Activated naive CD8-positive, alpha-beta T cell treated with anti-CD3 and anti-CD28 coated beads, Interleukin-2, amount 50 U/mL, for 16 hours (primary cell): Measurements from ENCODE around the gene L1TD1.
"Not testable (repeated sequence)": the region's sequence is repeated elsewhere in the genome, so short reads cannot be mapped to it uniquely, and the experiment has no call there.

Source experiments
- DNase-seq: peaks from one replicate; pipeline ENCODE4 v3.0.0-alpha.2; 2020; ENCODE audit warnings: low read depth, low spot score

L1TD1 gene, protein sequence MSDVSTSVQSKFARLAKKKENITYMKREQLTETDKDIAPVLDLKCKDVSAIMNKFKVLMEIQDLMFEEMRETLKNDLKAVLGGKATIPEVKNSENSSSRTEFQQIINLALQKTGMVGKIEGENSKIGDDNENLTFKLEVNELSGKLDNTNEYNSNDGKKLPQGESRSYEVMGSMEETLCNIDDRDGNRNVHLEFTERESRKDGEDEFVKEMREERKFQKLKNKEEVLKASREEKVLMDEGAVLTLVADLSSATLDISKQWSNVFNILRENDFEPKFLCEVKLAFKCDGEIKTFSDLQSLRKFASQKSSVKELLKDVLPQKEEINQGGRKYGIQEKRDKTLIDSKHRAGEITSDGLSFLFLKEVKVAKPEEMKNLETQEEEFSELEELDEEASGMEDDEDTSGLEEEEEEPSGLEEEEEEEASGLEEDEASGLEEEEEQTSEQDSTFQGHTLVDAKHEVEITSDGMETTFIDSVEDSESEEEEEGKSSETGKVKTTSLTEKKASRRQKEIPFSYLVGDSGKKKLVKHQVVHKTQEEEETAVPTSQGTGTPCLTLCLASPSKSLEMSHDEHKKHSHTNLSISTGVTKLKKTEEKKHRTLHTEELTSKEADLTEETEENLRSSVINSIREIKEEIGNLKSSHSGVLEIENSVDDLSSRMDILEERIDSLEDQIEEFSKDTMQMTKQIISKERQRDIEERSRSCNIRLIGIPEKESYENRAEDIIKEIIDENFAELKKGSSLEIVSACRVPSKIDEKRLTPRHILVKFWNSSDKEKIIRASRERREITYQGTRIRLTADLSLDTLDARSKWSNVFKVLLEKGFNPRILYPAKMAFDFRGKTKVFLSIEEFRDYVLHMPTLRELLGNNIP

DNA sequence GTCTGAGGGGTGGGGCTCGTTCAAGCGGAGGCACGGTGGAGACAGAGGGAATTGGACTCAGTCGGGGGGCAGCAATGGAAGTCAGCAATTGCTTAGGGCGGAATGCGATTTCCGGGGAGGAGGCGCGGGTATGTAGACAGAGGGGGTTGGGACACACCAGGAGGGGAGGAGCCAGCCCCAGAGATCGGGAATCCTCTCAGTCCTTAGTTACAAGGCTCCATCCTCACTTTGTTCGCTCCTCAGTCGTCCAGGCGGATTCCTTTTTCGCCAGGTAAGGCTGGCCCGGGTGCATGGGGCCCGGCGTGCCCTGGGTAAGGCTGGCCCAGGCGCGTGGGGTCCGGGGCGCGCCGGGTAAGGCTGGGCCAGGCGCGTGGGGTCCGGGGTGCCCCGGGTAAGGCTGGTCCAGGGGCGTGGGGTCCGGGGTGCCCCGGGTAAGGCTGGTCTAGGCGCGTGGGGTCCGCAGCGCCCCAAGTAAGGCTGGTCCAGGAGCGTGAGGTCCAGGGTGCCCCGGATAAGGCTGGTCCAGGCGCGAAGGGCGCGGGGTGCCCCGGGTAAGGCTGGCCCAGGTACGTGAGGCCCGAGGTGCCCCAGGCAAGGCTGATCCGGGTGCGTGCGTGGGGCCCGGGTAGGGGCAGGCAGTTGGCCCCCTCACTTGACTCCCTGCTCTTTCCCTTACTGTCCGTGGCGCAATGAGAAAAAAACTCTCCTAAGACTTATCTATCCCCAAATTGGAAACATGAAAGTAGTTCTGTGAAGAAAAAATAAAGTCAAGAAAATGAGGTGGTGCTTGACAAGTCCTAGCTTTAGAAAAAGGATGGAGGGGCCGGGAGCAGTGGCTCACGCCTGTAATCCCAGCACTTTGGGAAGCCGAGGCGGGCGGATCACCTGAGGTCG, at the start of gene L1TD1:
TSS of gene L1TD1 (plus strand) at position 199 of the 894 bp plus-strand sequence. CDS start 11,780 bp downstream, outside the sequence.
- no peak for DNase-seq

DNA sequence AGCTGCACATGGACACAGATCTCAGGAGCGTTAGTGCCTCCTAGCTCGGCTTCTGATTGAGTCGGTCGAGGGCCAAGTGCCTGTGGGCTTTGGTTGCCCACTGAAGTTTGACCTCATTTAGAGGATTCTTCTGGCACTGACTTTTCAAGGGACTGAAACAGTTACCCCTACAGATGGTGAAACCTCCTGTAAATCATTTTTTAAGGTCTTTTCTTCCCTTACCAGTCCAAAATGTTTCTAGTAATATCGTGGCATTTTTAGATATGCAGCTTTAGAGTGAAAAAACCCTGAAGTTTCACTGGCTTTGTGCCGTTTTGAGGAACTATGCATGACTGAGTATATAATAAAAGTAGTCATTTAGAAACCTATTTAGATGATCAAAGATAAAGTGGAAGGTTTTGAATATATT, 34.7 kb upstream of the L1TD1 start:
- no peak for DNase-seq

DNA sequence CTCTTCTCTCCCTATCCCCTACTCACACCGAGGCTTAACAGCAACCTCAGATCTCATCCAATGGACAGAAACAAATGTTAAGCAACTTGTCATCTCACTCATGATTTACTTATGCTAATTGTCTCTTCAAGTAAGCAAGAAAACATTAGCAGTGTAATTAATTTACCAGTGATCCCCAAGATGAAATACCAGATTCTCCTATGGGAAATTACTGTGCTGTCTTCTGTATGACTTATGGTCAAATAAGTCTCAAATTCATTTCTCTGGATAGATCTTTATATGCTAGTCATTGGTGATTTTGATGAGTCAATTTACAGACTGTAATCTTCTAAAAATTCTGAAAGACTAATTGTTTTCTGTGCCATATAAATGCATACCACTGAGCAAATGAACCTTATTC, 32.9 kb upstream of the L1TD1 start:
- no peak for DNase-seq

DNA sequence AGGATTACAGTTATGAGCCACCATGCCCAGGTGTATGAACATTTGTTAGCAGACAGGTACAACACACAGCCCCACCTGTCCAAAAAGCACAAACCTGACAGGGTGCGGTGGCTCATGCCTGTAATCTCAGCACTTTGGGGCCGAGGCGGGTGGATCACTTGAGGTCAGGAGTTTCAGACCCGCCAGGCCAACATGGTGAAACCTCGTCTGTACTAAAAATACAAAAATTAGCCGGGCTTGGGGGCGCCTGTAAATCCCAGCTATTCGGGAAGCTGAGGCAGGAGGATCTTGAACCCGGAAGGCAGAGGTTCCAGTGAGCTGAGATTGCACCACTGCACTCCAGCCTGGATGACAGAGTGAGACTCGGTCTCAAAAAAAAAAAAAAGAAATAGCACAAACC, 24.3 kb upstream of the L1TD1 start:
- DNase-seq, result not testable (repeated sequence)

DNA sequence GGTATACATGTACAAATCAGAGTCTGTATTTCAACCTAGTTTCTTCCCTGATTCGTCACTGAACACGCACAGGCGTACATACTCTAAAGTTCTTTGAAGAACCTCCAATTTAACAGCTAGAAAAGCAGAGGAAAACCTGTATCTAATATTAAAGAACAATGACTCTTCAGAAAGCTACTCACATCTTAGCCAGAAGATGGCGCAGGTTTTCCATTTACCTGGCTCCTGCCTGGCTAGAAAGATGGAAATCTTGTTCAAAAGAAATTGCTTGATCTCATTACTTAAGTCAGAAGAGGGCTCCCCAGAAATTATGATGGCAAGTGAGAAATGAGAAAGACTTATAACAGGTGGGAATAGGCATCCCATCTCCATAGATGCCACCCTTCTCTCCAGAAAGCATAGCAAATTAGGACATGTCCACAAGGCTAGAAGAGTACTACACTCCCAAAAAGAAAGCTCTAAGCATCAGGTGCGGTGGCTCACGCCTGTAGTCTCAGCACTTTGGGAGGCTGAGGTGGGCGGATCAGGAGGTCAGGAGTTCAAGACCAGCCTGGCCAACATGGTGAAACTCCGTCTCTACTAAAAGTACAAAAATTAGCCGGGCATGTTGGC, 19.0 kb upstream of the L1TD1 start:
- DNase-seq, result no peak

DNA sequence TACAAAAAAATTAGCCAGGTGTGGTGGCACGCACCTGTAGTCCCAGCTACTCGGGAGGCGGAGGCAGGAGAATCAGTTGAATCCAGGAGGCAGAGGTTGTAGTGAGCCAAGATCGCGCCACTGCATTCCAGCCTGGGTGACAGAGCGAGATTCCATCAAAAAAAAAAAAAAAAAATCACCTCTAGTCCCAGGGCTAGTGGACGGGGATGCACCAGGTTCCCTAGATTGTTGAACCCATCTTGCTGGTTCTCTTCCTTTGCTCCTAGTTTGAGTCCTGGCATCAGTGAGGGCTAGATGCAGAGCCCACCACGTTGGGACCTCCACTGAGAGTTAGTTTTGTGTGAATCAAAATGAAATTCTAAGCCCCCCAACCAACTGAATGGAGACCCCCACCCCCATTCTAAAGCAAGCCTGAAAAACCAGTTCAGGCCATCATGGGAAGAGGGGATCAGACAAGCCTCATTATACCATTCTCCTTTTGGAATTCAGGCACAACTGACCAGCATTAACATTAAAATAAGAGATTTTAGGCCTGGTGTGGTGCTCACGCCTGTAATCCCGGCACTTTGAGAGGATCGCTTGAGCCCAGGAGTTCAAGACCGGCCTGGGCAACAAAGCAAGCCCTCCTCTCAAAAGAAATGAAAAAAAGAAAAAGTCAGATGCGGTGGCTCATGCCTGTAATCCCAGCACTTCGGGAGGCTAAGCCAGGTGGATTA, 17.9 kb upstream of the L1TD1 start:
- no peak for DNase-seq

DNA sequence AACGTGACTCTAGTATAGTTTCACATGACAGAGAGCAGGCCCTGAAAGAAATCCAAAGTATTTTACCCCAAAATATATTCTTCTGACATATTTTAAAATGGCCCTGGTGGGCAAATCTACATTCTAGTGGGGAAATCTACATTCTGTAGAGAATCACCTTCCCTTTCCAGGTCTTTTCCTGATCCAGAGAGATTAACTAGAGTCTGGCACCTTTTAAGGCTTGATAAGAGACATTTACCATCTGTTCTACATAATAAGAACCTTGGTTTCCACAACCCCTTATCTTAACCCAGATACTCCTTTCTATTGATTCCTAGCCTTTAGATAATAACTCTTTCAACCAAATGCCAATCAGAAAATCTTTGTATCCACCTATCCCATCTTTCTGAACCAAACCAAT, 17.0 kb upstream of the L1TD1 start:
- DNase-seq, result no peak

DNA sequence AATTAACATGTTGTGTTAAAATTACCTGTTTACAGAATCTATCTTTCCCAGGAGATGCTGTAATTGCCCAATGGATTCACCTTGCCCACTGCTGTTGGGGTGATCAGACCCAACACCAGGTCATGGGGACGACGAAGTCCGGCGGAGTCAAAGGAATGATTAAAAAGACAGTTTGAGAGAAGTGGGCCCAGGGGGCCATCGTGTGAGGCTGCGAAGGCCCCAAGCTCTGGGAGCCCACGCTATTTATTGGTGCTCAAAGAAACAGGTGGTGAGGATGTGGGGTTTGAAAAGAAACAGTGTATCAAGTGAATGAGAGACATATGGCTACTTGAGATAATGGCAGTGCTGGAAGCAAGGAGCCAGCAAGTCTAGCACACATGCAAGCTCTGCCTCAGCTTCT, 16.3 kb upstream of the L1TD1 start:
- no peak for DNase-seq

DNA sequence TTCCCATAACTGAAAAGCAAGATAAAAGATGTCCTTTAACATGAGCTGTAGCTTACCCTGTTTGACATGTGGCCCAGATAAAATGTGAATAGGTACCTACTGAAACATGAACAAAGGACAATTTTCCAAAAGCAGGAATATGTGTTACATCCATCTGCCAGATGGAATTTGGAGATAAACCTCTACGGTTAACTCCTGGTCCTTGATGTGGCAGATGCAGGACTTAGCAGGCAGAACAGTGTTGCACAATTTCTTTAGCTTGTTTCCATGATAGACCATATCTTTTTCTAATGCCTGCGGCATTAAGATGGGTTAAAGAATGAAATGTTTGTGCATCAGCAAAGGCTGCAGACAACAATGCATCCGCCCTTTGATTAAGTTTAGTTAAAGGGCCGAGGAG, 14.6 kb upstream of the L1TD1 start:
- DNase-seq, result not testable (repeated sequence)

DNA sequence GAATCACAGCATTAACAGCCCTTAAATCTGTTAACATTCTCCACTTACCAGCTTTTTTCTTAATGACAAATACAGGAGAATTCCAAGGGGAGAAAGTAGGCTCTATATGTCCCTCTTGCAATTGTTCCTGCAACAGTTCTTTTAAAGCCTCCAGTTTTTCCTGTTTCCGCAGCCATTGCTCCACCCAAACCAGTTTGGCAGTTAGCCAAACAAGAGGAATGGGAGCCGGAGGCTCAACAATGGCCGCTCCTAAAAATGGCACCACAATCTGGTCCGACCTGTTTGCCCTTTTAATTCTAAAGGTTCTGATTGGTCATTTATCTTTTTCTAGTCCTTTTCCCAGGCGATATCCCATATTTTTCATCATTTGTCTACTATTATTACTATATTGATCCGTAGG, 14.0 kb upstream of the L1TD1 start:
- no peak for DNase-seq

DNA sequence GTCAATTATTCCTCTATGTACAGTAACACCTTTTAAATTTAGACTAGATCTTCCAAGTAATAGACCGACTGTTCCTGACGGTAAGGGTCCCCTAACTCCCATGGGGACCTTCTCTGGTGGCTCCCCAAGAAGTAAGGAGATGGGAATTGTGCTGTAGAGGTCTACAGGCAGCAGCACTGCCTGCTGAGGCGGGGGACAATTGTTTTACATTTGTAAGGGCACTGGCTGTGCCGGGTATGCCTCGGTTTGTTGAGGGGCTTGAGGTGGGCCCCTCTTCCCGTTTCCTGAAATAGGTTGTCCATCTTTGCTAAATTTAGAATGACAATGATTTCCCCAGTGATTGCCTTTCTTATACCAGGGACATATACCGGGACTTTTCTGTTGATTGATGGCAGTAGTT, 13.1 kb upstream of the L1TD1 start:
- no peak for DNase-seq

DNA sequence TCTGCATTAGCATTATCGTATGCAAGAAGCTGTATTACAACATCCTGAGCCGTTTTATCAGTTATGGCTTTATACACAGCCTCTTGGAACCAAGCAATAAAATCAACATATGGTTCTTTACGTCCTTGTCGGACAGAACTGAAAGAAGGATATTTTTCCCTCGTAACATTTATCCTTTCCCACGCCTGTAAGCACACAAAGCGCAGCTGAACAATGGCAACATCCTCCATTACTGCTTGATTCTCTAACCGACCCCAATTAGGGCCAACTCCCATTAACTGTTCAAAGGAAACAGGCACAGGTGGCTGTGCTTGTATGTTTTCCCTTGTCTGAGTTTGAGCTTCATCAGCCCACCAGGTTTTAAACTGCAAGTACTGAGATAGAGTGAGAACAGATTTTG, 12.5 kb upstream of the L1TD1 start:
- not testable (repeated sequence) for DNase-seq

DNA sequence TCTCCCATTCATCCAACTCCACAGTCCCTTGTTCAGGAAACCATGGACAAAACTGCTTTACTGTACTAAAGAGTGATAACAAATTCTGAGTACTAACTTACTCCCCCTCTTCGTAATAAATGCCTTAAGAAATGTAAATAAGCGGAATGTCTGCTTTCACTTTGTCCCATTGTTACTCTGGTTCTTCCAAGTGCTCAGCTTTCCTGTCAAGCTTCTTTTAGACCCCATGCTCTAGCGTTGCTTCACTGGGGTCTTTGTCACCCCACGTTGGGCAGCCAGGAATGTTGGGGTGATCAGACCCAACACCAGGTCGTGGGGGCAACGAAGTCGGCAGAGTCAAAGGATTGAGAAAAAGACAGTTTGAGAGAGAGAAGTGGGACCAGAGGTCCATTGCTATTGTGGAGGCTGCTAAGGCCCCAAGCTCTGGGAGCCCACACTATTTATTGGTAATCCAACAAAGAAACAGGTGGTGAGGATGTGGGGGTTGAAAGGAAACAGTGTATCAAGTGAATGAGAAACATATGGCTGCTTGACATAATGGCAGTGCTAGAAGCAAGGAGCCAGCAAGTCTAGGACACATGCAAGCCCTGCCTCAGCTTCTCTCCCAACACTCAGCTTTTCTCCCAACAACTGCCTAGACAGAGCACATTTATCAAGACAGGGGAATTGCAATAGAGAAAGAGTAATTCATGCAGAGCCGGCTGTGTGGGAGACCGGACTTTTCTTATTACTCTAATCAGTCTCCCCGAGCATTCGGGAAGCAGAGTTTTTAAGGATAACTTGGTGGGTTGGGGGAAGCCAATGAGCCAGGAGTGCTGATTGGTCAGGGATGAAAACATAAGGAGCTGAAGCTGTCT, 11.3 kb upstream of the L1TD1 start:
- not testable (repeated sequence) for DNase-seq

DNA sequence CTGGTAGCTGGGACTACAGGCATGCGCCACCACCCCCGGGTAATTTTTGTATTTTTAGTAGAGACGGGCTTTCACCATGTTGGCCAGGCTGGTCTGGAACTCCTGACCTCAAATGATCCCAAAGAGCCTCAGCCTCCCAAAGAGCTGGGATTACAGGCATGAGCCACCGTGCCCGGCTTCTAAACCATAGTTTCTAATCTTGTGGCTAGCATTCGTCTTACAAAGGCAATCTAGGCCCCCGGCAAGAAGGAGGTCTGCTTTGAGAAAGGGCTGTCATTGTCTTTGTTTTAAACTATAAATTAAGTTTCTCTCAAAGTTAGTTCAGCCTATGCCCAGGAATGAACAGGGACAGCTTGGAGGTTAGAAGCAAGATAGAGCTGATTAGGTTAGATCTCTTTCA, 10.3 kb upstream of the L1TD1 start:
- no peak for DNase-seq

DNA sequence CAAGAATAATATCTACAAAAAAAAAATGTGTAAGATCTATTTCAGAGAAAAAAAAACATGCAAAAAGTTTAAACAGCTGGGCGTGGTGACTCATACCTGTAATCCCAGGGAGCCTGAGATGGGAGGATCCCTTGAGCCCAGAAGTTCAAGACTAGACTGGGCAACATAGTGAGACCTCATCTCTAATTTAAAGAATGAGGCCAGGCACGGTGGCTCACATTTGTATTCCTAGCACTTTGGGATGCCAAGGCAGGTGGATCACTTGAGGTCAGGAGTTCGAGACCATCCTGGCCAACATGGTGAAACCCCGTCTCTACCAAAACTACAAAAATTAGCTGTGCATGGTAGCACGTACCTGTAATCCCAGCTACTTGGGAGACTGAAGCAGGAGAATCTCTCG, 9.4 kb upstream of the L1TD1 start:
- DNase-seq, result not testable (repeated sequence)

DNA sequence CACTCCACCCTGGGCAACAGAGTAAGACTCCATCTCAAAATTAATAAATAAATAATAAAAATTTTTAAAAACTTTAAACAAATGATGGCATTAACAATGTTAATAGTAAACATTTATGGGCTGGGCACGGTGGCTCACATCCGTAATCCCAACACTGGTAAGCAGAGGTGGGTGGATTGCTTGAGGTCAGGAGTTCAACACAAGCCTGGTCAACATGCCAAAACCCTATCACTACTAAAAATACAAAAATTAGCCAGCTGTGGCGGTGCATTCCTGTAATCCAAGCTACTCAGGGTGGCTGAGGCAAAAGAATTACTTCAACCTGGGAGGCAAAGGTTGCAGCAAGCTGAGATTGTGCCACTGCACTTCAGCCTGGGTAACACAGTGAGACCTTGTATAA, 9.0 kb upstream of the L1TD1 start:
- DNase-seq, result no peak

DNA sequence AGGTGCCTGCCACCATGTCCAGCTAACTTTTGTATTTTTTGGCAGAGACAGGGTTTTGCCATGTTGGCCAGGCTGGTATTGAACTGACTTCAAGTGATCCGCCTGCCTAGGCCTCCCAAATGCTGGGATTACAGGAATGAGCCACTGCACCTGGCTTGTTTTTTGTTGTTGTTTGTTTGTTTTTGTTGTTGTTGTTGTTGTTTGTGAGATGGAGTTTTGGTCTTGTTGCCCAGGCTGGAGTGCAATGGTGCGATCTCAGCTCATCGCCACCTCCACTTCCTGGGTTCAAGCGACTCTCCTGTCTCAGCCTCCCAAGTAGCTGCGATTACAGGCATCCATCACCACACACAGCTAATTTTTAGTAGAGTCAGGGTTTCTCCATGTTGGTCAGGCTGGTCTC, 7.1 kb upstream of the L1TD1 start:
- DNase-seq, result no peak

DNA sequence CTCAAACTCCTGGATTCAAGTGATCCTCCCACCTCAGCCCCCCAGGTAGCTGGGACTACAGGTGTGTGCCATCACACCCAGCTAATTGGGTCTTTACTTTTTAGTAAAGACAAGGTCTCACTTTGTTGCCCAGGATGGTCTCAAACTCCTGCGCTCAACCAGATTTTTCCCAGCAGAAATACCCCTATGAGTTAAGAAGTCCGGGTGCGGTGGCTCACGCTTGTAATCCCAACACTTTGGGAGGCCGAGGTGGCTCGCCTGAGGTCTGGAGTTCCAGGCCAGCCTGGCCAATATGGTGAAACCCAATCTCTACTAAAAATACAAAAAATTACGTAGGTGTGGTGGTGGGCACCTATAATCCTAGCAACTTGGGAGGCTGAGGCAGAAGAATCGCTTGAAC, 6.5 kb upstream of the L1TD1 start:
- DNase-seq, result no peak

DNA sequence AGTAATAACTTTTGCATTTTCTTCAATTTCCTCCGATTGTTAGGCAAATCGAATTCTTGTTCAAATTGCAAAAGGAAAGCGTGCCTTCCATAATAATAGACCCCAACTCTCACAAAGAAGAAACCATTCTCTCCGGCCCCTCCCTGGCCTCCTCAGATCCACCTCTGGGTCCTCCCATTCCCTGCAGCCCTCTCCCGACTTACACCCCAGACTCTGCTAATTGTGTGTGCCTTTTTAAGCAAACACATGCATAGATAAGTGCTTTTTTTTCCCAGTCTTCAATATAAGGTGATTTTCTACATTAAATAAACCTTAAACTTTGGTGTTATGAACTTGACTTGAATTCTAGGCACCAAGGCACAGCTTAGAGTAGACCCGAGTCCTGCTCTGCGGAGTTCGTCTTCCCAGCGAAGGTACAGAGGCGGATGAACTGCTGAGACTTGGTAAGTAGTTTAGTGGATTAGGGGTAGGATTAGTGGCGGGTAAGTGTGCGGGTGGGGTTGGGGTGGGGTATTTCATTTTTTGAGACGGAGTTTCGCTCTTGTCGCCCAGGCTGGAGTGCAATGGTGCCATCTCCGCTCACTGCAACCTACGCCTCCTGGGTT, 1.5 kb downstream of the L1TD1 start:
- no peak for DNase-seq
